GM23248 (cell line): ENCODE measurements around the gene ARIH2. TPM values are rescaled to one million over a fixed set of nuclear protein-coding genes. Genes with fewer than 3 reads are reported as not detected.

Experiments
- DNase-seq: peaks from one replicate; pipeline ENCODE4 v3.0.0-alpha.2; 2015
- H2AFZ ChIP-seq: fragments of 200-600 bp; sonication (generic); 2 replicates; pipeline ENCODE4 v1.6.1; 2016; ENCODE audit warnings: antibody characterized with exemption
- H3F3A ChIP-seq: fragments of 200-600 bp; sonication (generic); 2 replicates; pipeline ENCODE4 v1.6.1; 2016; ENCODE audit warnings: mild to moderate bottlenecking, antibody characterized with exemption, mixed run types; ENCODE audit not compliant: insufficient read depth
- H3K27ac ChIP-seq: fragments of 200-600 bp; sonication (generic); 2 replicates; pipeline ENCODE4 v1.5.1; 2016; ENCODE audit warnings: mild to moderate bottlenecking
- H3K27me3 ChIP-seq: fragments of 200-600 bp; sonication (generic); replicated peaks from 2 replicates; pipeline ENCODE4 v1.6.1; 2016; ENCODE audit warnings: mild to moderate bottlenecking; ENCODE audit not compliant: insufficient read depth
- H3K36me3 ChIP-seq: fragments of 200-600 bp; sonication (generic); 2 replicates; pipeline ENCODE4 v1.6.1; 2016; ENCODE audit warnings: low read depth, mild to moderate bottlenecking
- H3K4me1 ChIP-seq: fragments of 200-600 bp; sonication (generic); 2 replicates; pipeline ENCODE4 v1.6.1; 2016; ENCODE audit warnings: mild to moderate bottlenecking; ENCODE audit not compliant: insufficient read depth
- H3K4me2 ChIP-seq: fragments of 200-600 bp; sonication (generic); one replicate; pipeline ENCODE4 v1.6.1; 2016; ENCODE audit warnings: mild to moderate bottlenecking; ENCODE audit not compliant: unreplicated experiment
- H3K4me3 ChIP-seq: fragments of 200-600 bp; sonication (generic); 2 replicates; pipeline ENCODE4 v1.5.1; 2016; ENCODE audit warnings: mild to moderate bottlenecking
- H3K79me2 ChIP-seq: fragments of 200-600 bp; sonication (generic); 2 replicates; pipeline ENCODE4 v1.6.1; 2016; ENCODE audit warnings: mild to moderate bottlenecking; ENCODE audit not compliant: insufficient read depth
- H3K9ac ChIP-seq: fragments of 200-600 bp; sonication (generic); 2 replicates; pipeline ENCODE4 v1.6.1; 2016; ENCODE audit warnings: mild to moderate bottlenecking
- H3K9me2 ChIP-seq: fragments of 200-600 bp; sonication (generic); 2 replicates; pipeline ENCODE4 v1.6.1; 2016; ENCODE audit warnings: mixed run types, mild to moderate bottlenecking, moderate library complexity; ENCODE audit not compliant: insufficient read depth
- H3K9me3 ChIP-seq: fragments of 200-600 bp; sonication (generic); one replicate; pipeline ENCODE4 v1.6.1; 2017; ENCODE audit warnings: low read depth
- H4K20me1 ChIP-seq: fragments of 200-600 bp; sonication (generic); 2 replicates; pipeline ENCODE4 v1.6.0; 2016; ENCODE audit not compliant: insufficient read depth
- EZH2 ChIP-seq: fragments of 200-600 bp; sonication (generic); IDR thresholded peaks from 2 replicates; pipeline ENCODE4 v1.6.1; 2018; ENCODE audit warnings: antibody characterized with exemption, mild to moderate bottlenecking; ENCODE audit not compliant: insufficient read depth, poor library complexity, severe bottlenecking
- EZH2phosphoT487 ChIP-seq: fragments of 200-600 bp; sonication (generic); IDR thresholded peaks from 2 replicates; pipeline ENCODE4 v1.6.1; 2018; ENCODE audit warnings: antibody characterized with exemption, moderate library complexity, mild to moderate bottlenecking, low read depth; ENCODE audit not compliant: insufficient read depth
- WGBS, 2 experiments: methylation state at CpG; one replicate each; pipeline ENCODE4 v1.1.6; 2015 to 2017; ENCODE audit warnings: low lambda C conversion rate in 2 of 2, low coverage in 1 of 2; ENCODE audit errors: missing lambda C conversion rate in 2 of 2; 5-methylcytosine and 5-hydroxymethylcytosine counted together
- in situ Hi-C: fragments of 300-500 bp; cut with MboI; formaldehyde crosslinking; loops from 2 replicates; pipeline ENCODE4 v1.15.0; 2020
- polyA plus RNA-seq: library from polyadenylated mRNA; unstranded; fragments of >200 nt; fragmentation: Nextera tagmentation; extraction: Ambion mirVana; gene quantifications from 2 replicates; pipeline ENCODE4 v1.2.1, GENCODE V29; 2016
- total RNA-seq: library from RNA; depleted of rRNA; stranded (reverse); fragments of >200 nt; shearing (Covaris generic); gene quantifications from 2 replicates; pipeline ENCODE4 v1.2.3, GENCODE V29; 2014

Gene ARIH2
- total and polyA plus RNA-seq, 2 experiments from 2014 or later = 59.7 to 102 TPM

DNA sequence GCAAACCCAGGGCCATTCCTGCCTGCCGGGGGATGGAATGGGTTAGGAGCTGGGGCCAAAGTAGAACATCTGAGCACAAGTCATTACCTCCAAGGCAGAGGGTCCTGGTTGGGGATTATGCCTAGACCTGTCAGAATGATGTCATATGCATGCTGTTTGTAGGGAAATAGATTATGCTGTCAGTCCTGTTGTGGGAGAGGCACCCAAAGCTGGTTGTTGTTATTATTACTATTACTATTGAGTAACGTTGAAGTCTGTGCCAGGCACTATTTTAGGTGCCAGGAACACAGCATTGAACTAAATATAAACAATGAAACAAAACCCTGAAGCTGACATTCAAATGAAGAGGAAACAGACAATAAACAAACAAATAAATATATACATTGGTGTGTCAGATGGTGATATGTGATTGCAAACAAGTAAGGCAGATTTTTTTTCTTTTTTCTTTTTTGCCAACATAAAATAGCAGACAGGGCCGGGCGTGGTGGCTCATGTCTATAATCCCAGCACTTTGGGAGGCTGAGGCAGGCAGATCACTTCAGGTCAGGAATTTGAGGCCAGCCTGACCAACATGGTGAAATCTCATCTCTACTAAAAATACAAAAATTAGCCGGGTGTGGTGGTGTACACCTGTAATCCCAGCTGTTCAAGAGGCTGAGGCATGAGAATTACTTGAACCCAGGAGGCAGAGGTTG is 73.4 kb downstream of the ARIH2 start:
- in situ Hi-C loops = no loop called here
- 54 to 55% methylated on average over 5 of the region's 5 CpGs for WGBS, 2 experiments
- H3K4me3 ChIP-seq = peak overlapping the region; percentile 77
- DNase-seq = peak; percentile 33
- H3K79me2 ChIP-seq = peaks cover 61% of the 10 kb centered on the region
- TF ChIP-seq EZH2 (no peak), EZH2phosphoT487 (no peak)
- peaks cover 6% of the 10 kb centered on the region; the same call in 1 of the 2 replicates for H3F3A ChIP-seq
- H3K9me3 ChIP-seq = no peaks in the 10 kb centered on the region
- no peaks in the 10 kb centered on the region for H3K36me3 ChIP-seq
- no peaks in the 10 kb centered on the region for H3K27me3 ChIP-seq
- H3K9me2 ChIP-seq = no peaks in the 10 kb centered on the region
- H3K9ac ChIP-seq = peak overlapping the region; percentile 86; the same call in 1 of the 2 replicates
- peaks cover 14% of the 10 kb centered on the region; the same call in 1 of the 2 replicates for H3K4me1 ChIP-seq
- 0 out of 2 replicates have a peak overlapping the region, but pooled peaks have one; percentile 94 for H3K27ac ChIP-seq
- peak overlapping the region; percentile 88 for H3K4me2 ChIP-seq
- no peaks in the 10 kb centered on the region for H4K20me1 ChIP-seq
- no peak overlapping the region for H2AFZ ChIP-seq

DNA sequence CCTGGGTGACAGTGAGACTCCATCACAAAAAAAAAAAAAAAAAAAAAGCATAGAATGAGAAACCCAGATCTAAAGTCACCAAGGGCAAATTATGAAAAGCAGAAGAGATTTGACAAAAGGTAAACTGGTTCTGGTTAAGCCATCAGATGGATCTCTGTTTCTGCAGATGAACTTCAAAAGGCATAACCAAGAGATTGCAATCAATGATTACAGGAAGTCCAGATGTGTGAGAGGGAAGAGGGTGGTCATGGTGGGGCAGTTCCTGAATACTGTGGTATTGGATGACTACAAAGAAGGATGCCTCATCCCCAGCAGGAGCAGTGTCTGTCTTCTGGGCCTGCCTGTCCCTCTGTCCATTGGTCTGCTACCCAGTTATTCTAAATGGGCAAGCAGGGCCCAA is 75.2 kb downstream of the ARIH2 start:
- Histone ChIP-seq H3K27me3 (no peaks in the 10 kb centered on the region), H3F3A (peaks cover 5% of the 10 kb centered on the region; the same call in 1 of the 2 replicates), H3K4me3 (no peak overlapping the region), H3K79me2 (peaks cover 61% of the 10 kb centered on the region), H3K9ac (no peak overlapping the region), H2AFZ (no peak overlapping the region), H3K27ac (no peak overlapping the region), H3K4me1 (peaks cover 14% of the 10 kb centered on the region; the same call in 1 of the 2 replicates), H3K9me2 (no peaks in the 10 kb centered on the region), H3K4me2 (no peak overlapping the region), H3K36me3 (no peaks in the 10 kb centered on the region), H3K9me3 (no peaks in the 10 kb centered on the region), H4K20me1 (no peaks in the 10 kb centered on the region)
- no peak for DNase-seq
- in situ Hi-C loops = no loop called here
- TF ChIP-seq EZH2 (no peak), EZH2phosphoT487 (no peak)

DNA sequence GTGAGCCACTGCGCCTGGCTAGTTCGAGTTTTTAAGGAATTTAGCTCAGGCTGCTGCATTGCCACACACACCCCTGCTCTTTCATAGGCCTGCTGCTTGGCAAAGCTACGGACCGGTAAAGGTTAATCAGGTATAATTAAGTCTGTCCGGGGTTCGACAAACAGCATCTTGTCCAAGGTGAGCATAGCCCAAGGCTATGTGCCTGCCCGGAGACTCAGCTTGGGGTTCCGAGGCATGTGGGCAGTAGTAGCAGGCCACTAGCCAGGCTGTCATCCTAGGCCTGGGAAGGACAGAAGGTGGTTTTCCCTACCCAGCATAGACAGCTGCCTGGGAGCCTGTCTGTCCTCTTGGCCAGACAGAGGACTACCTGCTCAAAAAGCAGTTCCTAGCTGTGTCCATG is 78.0 kb downstream of the ARIH2 start:
- Histone ChIP-seq H3K4me3 (no peak overlapping the region), H3K4me1 (peaks cover 6% of the 10 kb centered on the region; the same call in 1 of the 2 replicates), H3K9me2 (no peaks in the 10 kb centered on the region), H3K9ac (no peak overlapping the region), H3K4me2 (no peak overlapping the region), H4K20me1 (no peaks in the 10 kb centered on the region), H2AFZ (no peak overlapping the region), H3K9me3 (no peaks in the 10 kb centered on the region), H3F3A (no peaks in the 10 kb centered on the region), H3K79me2 (peaks cover 46% of the 10 kb centered on the region), H3K27ac (no peak overlapping the region), H3K36me3 (no peaks in the 10 kb centered on the region), H3K27me3 (no peaks in the 10 kb centered on the region)
- DNase-seq = no peak
- TF ChIP-seq EZH2 (no peak), EZH2phosphoT487 (no peak)
- WGBS, 2 experiments = 97 to 99% methylated on average over 8 of the region's 8 CpGs
- in situ Hi-C loops = no loop called here

DNA sequence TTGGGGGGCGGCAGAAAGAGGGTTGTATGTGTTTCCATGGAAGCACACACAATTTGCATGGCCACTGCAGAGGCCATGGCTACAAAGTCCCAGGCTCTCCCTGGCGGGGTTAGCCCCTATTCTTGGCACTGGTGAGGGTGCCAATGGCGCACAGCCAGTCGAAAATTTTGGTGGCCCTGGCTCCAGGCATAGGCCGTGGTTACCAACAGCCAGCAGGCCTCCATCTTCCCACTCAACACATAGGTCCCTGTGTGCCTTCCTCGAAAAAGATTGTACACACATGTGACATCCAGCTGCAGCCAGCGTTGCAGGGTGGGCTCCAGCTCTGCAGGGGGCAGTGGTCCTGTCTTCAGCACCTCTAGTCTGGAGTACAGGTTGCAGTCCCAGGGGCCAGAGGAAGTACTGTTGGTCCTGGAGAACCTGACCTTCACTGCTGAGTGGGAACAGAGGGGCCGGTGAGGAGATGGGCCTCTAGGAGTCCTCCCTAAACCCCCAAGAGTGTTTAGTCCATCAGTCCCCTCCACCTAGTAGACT is 78.5 kb downstream of the ARIH2 start:
- TF ChIP-seq EZH2phosphoT487 = no peak
- no peak for TF ChIP-seq EZH2
- Histone ChIP-seq H3K79me2 (peaks cover 41% of the 10 kb centered on the region), H3K27me3 (no peaks in the 10 kb centered on the region), H4K20me1 (no peaks in the 10 kb centered on the region), H3K9me3 (no peaks in the 10 kb centered on the region), H3K4me1 (peaks cover under 1% of the 10 kb centered on the region; the same call in 1 of the 2 replicates), H3F3A (no peaks in the 10 kb centered on the region), H3K4me2 (no peak overlapping the region), H3K27ac (no peak overlapping the region), H3K9me2 (no peaks in the 10 kb centered on the region), H3K9ac (no peak overlapping the region), H3K4me3 (no peak overlapping the region), H2AFZ (no peak overlapping the region), H3K36me3 (no peaks in the 10 kb centered on the region)
- in situ Hi-C loops = no loop called here
- DNase-seq = no peak
- WGBS, 2 experiments = 52 to 54% methylated on average over 8 of the region's 8 CpGs
